Activated CD4-positive, alpha-beta T cell treated with anti-CD3 and anti-CD28 coated beads, Interleukin-2, amount 50 U/mL, for 24 hours (primary cell): ENCODE results near the gene RTTN.
A peak's percentile ranks its signal among the peaks of the same experiment; 100 is the strongest.
"Not testable (repeated sequence)": the region's sequence is repeated elsewhere in the genome, so short reads cannot be mapped to it uniquely, and the experiment has no call there.

Experiments used
- DNase-seq, 2 donors: peaks; one replicate each; pipeline ENCODE4 v3.0.0-alpha.2; 2020; ENCODE audit warnings: low read depth in 1 of 2, low spot score in 1 of 2

RTTN gene

DNA sequence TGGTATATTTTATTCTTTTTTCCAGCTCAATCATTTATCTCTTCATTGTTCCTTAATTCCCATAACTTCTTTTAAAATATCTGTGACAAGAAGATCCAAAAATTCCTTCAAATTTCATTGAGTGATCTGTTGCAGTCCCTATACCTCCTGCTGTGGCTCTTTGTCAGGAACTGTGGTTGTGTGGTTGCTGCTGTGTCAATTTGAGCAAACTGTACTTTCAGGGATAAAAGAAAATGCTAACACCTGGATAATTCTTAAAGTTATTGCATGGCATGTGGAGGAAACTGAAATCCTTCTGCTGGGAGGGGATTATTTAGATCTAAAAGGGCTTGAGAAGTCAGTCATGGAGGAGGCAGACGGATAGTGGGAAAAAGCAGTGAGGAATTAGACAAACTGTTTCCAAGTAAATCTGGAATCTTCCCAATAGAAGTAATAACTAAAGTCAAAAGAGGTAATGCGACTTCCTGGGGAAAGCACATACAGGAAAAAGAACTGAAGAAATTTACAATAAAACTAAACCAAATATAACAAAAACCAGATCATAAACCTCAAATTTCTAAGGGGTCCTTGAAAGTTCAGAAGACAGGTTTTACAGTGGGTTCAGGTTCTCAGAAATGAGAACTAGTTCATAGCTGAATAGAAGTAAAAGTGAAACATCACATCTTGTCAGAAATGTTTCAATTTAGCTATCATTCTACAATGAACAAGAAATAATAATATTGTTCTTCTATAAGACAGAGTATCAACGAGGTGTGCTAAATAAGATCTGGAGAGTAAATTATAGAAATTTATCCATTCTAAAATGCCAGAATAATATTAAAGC, 224.3 kb downstream of the RTTN start:
- no peak for DNase-seq

DNA sequence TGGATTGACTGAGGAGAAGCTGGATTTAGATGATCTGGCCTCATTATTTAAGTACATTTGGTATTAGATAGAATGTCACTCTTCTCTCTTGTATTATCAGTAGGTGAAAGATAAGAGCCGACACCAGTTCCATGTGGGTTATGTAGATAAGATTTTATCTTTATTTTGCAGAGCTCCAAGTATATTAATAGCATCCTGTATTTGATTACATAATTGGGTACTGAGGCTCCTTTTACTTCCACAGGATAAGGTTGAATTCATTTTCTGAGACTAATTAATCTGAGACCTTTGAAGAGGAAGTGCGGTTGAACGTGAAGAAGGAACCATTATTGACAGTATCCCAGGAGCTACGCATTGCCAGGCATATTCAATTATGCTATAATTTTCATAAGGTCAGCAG, 225.0 kb downstream of the RTTN start:
- DNase-seq: no peak

DNA sequence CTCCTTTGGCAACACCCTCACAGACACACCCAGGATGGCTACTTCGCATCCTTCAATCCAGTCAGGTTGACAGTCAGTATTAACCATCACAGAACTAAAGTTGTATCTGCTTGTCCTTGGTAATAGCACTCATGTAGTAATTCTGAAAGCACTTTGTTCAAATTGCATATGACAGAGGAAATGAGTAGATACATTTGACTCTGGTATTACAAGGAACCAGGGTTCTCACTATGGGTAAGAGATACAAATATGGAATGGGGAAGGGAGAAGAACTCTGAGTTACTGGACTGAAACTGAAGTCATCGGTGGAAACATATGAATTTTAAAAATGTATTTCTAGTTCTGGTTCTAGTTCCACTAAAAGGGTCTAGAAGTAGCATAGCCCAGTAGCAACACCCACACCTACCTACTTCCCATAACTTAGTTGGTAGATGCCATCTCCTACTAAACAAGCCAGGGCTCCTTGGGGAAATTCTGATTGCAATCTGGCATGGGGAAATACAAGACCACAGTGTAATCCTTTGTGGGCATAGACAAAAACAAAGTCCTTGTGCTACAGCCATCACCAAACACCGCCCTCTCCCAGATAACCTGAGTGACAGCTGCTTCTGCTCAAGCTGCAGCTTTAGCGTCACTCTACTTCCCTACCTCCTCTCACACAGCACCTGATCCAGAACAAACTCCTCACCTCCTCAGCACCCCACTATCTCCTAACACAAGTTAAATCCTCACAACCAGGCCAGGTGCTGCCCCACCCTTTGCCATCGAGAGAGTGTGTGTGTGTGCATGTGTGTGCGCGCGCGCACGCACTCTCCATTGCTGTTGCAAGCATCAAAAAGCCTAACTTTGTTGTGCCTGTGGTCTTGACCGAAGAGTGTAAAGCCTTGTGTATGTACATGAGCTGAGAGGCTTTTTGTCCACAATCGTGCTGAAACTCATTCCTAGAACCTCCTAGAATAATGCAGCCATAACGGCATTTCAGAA, 226.5 kb downstream of the RTTN start:
- no peak for DNase-seq

DNA sequence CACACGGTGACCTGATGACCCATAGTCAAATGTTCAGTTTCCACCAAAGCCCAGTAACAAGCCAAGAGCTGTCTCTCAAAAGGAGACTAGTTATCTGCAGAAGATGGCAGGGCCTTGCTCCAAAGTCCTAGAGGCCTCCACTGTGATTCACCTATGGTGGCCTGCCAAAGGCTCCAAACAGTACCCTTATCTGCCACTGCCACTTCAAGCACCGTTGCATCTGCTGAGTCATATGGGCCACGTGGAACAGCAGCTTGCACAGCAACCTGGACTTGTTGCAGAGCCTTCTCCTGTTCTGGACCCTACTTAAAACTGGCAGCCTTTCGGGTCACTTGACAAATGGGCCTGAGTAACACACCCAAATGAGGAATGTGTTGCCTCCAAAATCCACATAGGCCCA, 230.2 kb downstream of the RTTN start:
- not testable (repeated sequence) for DNase-seq

DNA sequence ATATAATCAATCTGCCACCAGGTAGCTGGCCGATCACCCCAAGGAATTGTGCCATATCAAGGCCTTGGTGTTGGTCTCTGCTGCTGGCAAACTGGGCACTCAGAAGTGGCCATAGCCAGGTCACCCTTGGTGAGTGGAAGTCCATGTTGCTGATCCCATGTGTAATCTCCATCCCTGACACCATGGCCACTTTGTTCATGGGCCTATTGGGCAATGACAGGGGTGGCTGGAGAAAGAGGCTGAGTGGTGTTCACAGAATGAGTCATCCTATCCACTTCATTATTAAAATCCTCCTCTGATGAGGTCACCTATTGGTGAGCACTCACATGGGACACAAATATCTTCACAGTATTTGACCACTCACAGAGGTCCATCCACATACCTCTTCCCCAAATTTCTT, 231.1 kb downstream of the RTTN start:
- DNase-seq: no peak

DNA sequence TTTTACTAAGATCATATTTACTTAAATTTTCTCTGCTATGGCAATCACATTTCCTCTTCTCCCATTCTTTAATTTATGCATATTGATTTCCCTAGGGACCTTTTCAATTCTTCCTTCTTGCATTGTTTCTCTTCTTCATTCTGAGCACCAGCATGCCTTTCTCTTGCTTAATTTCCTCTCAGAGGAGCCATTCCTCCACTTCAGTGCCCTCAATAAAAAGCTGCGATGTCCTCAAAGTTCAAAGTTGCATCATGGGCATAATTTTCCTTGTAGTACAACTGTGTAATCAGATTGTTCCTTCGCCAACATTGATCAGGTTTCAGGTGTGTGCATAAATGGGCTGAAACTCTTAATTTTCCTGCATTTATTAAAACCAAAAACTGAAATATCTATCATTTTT, 236.0 kb downstream of the RTTN start:
- DNase-seq: no peak

DNA sequence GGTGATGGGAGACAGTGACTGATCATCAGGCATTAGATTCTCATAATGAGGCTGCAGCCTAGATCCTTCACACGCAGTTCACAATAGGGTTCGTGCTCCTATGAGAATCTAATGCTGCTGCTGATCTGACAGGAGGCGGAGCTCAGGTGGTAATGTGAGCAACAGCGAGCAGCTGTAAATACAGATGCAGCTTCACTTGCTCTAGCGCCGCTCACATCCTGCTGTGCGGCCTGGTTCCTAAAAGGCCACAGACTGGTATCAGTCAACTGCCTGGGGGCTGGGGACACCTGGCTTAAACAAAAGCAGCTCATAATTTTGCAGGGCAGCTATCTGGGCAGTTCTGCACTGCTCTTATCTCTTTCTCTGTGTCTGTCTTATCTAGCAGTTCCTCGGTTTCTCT, 237.4 kb downstream of the RTTN start:
- no peak for DNase-seq

DNA sequence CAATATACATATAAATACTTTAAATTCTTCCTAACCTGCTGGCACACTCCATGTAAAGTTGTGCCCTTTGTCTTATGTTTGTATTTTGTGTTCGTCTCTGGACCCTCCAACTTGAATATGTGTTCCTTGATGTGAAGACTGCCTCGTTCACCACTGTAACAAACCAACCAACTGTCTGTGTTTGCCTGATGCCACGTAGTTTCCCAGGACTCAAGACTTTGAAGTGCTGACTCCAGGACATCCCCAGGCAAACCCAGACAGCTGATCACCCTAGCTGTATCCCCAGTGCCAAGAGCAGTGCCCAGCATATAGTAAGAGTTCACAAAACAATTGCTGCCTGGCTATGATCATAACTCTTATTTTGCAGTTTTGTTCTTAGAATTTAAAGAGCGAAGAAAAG, 242.3 kb downstream of the RTTN start:
- DNase-seq: no peak

DNA sequence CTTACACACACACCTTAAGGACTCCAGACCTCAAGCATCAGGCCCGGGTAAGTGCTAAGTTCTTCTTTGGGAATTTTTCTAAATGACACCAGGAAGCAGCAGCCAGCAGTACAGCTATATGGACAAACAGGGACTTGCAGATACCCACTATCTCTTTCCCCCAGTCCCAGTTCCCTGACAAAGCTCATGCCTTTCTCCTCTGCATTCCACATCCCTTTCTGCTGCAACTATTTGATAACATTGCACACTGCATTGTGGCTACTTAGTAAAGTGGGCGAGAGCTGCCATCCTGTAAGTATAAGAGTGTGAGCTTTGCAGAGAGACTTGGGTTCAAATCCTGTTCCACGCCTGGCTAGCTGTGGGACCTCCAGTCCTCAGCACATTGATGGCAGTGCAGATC, 243.8 kb downstream of the RTTN start:
- no peak for DNase-seq

DNA sequence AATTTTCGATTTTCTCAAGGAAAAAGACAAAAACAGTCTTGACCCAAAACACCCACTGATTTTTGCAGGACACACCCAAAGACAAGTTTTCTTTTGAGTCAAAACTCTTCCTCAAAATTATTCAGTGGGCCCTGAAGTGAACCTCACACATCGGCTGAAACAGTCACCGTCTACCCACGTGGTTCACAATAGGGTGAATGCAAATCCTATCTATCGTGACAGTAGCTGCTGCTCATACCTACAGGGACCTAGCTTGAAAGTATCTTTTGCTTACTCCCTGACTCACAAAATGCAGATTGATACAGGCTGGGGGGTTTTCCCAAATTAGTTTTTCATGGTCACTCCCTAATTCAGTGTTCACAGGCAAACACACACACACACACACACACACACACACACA, 247.1 kb downstream of the RTTN start:
- DNase-seq: peak in 1 of 2 donors; percentile 59

DNA sequence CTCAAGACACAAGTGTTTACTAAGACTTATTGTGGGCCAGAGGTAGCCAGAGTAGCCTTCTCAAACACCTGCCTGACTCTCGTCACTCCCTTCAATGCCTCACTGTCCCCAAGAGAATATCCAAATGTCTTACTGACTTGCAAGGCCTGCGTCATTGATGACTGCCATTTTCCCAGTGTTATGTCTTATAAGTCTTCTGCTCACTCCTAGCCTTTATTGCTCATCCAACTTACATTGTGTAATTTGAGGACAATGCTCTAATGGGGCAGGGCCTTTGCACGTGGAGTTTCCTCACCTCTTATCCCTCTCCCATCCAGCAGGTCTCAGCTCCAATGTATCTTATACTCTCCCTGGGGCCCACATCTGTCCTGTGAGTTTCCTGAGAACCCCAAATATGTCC, 247.7 kb downstream of the RTTN start:
- no peak for DNase-seq

DNA sequence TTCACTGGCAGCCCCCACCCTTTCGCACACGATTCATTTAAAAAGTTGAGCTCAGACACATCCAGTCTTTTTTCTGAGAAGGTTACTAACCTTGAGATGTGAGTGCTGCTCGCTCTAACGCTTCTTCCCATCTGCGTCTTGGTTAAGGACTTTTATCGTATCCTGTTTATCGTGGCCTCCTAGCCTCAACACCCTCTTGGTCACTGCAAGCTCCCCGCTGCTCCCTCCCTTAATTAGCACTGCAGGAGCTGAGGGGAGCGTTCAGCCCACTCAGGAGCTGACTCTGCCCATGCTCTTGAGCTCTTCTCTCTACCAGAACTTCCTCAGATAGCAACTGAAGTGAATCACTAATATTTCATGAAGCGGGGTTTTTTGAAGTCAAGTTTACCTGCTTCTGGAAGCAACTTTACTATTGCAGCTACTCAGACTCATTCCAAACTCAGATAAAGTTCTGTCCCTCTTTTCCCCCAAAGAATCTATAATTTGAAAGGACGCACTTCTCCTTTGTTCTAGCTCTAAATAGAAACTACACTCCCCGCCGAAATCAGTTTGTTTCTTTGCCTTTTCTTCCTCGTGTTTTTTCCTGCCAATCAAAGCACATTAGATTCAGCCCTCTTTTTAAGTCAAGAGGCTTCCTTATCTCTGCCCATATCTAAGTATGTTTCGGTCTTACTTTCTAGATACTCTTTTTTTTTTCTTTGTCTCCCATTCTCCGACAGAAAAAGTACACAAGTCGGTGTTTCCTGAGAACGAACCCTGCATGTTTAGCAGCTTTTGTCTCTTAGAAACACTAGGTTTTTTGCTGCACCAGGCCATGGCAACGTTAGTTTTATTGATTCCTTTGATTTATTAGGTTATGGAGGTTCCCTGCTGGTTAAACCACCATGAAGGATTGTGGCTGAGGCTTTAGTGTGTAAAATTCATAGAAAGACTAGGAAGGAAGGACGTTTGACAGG, 248.5 kb downstream of the RTTN start:
- DNase-seq: no peak

DNA sequence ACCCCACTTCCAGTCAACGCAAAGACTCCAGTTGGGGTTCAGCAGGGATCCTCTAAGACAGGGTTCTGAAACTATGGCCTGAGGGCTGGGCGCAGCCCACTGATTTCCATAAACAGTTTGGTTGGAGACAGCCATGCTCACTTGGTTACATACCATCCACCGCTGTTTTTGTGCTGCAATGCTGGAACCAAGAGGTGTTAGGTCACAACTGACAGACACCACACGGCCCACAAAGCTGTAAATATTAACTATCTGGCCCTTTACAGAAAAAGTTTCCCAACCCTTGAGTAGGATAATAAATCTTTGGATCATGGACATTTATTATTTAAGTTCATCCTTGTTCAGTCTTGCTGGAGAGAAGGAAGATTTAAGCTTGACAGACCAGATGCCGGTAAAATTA, 249.4 kb downstream of the RTTN start:
- no peak for DNase-seq

DNA sequence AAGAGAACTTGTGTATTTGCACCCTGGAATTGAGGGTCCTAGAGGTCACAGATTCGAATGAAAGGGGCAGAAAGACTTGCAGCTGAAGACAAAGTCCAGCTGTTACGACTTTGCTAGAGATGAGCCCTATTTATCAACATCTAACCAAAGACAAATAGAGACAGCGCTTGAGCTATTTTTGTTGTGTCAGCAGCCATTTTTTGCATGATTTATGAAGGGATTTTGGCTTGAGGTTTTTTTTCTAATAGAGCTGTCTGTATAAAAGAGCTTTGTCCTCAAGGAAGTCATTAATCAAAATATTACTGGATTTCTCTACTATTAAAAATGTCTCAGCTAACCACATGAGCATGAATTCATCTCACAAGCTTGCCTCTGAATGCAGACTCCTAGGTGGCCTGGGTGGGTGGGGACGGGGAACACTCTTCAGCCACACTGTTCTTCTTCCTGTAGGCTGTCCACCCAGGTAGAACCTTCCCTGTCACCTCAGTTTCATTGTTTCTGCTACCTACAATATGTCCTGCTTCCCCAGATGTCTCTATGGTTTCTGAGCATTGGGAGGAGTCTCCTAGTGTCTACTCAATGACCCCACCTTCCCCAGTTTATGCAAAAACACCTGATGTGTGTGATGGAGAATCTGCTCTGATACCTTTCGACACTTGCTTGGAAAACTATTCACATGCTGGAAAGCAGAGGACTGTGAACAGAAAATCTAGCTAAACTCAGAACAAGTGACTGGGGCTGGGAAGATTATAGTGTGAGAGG, 250.6 kb downstream of the RTTN start:
- DNase-seq: no peak

DNA sequence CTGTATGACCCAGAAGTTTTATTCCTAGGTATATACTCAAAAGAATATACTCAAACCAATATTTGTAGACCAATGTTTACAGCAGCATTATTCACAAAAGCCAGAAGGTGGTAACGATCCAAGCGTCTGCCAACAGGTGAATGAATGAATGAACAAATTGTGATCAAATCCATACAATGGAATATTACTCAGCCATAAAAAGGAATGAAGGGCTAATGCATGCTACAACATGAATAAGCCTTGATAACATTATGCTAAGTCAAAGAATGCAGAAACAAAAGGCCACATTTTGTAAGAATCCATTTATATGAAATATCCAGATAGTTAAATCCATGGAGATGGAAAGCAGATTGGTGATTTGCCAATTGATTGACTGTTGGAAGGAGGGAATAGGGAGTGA, 252.3 kb downstream of the RTTN start:
- no peak for DNase-seq
